ENCODE results near the gene ZBTB11.
A peak's percentile ranks its signal among the peaks of the same experiment; 100 is the strongest.
"Not testable (repeated sequence)": the region's sequence is repeated elsewhere in the genome, so short reads cannot be mapped to it uniquely, and the experiment has no call there.

ZBTB11 gene

DNA sequence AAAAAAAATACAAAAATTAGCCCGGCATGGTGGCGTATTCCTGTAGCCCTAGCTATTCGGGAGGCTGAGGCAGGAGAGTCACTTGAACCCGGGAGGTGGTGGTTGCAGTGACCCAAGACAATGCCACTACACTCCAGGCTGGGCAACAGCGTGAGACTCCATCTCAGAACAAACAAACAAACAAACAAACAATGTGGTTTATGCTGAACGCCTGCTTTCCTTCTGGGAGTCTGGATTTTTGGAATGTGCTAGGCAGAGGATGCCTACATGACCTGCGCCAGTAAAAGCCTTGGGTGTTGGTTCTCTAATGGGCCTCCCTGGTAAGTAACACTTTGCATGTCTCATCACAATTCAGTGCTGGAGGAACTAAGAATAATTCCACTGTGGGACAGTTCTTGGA, 59.5 kb downstream of the ZBTB11 start:
- Mint-ChIP-seq H3K27ac (no peak overlapping the region), H3K4me1 (no peaks in the 10 kb centered on the region), H3K27me3 (ENCODE audit: low read depth) (no peaks in the 10 kb centered on the region), H3K36me3 (ENCODE audit: low read depth) (no peaks in the 10 kb centered on the region), H3K9me3 (no peaks in the 10 kb centered on the region), H3K4me3 (no peak overlapping the region)
- TF ChIP-seq CTCF (IDR thresholded peaks at IDR 0.05; ENCODE audit: unreplicated experiment in 3 of 3) = no peak

GRCh38 chr3:101615525-101615924, 61.4 kb downstream of the ZBTB11 start:
- Mint-ChIP-seq H3K4me1 (no peaks in the 10 kb centered on the region), H3K27ac (no peak overlapping the region), H3K9me3 (no peaks in the 10 kb centered on the region), H3K27me3 (ENCODE audit: low read depth) (no peaks in the 10 kb centered on the region), H3K4me3 (no peak overlapping the region), H3K36me3 (ENCODE audit: low read depth) (no peaks in the 10 kb centered on the region)
- TF ChIP-seq CTCF (IDR thresholded peaks at IDR 0.05; ENCODE audit: unreplicated experiment in 3 of 3) = no peak

GRCh38 chr3:101613014-101613413, 63.9 kb downstream of the ZBTB11 start:
- peak overlapping the region in 1 of 3 experiments; percentile 49 for H3K27ac Mint-ChIP-seq
- not testable (repeated sequence) for H3K36me3 Mint-ChIP-seq (ENCODE audit: low read depth); H3K4me1 Mint-ChIP-seq; H3K27me3 Mint-ChIP-seq (ENCODE audit: low read depth); H3K9me3 Mint-ChIP-seq; H3K4me3 Mint-ChIP-seq

DNA sequence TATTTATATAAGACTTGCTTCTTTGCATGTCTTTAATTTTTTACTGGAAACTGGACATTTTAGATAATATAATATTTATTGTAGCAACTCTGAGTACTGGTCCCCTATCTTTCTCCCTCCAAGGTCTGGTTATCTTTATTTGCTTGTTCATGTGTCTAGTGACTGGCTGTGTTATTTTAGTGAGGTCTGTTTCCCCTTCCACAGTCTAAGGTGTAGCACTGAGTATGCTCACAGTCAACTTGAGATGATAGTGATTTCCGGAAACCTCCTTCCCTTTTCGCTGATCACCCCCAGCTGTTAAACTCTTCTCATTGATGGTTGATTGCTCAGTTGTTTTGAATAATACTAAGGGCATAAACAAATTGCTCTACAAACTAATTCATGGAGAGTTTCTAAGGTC, 65.9 kb downstream of the ZBTB11 start:
- no peaks in the 10 kb centered on the region for H3K27me3 Mint-ChIP-seq (ENCODE audit: low read depth)
- H3K27ac Mint-ChIP-seq = no peak overlapping the region
- H3K9me3 Mint-ChIP-seq = no peaks in the 10 kb centered on the region
- no peak for TF ChIP-seq CTCF (IDR thresholded peaks at IDR 0.05; ENCODE audit: unreplicated experiment in 3 of 3)
- H3K4me1 Mint-ChIP-seq = no peaks in the 10 kb centered on the region
- no peaks in the 10 kb centered on the region for H3K36me3 Mint-ChIP-seq (ENCODE audit: low read depth)
- no peak overlapping the region for H3K4me3 Mint-ChIP-seq

DNA sequence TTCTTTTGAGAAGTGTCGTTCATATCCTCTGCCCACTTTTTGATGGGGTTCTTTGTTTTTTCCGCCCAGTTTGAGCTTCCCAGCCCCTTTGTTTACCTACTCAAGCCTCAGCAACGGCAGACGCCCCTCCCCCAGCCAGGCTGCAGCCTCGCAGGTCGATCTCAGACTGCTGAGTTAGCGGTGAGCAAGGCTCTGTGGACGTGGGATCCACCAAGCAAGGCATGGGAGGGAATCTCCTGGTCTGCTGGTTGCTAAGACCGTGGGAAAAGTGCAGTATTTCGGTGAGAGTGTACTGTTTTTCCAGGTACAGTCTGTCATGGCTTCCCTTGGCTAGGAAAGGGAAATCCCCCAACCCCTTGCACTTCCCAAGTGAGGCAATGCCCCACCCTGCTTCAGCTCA, 71.5 kb downstream of the ZBTB11 start:
- H3K27ac Mint-ChIP-seq; H3K4me3 Mint-ChIP-seq; H3K9me3 Mint-ChIP-seq; H3K27me3 Mint-ChIP-seq (ENCODE audit: low read depth); H3K4me1 Mint-ChIP-seq: not testable (repeated sequence)
- H3K36me3 Mint-ChIP-seq (ENCODE audit: low read depth) = peaks cover 12% of the 10 kb centered on the region

DNA sequence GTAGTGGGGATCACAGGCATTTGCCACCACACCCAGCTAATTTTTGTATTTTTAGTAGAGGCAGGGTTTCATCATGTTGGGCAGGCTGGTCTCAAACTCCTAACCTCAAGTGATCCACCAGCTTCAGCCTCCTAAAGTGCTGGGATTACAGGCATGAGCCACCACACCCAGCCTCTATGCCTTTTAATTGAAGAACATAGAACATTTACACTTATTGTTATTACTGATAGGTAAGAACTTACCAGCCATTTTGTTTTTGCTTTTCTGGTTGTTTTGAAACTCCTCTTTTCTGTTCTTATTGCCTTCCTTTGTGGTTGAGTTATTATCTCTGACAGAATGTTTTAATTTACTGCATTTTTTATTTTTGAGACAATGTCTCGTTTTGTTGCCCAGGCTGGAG, 73.7 kb downstream of the ZBTB11 start:
- H3K4me3 Mint-ChIP-seq = no peak overlapping the region
- H3K27ac Mint-ChIP-seq = no peak overlapping the region
- TF ChIP-seq CTCF (IDR thresholded peaks at IDR 0.05; ENCODE audit: unreplicated experiment in 3 of 3) = no peak
- no peaks in the 10 kb centered on the region for H3K27me3 Mint-ChIP-seq (ENCODE audit: low read depth)
- peaks cover 5% of the 10 kb centered on the region for H3K9me3 Mint-ChIP-seq
- H3K36me3 Mint-ChIP-seq (ENCODE audit: low read depth) = peaks cover 15% of the 10 kb centered on the region
- no peaks in the 10 kb centered on the region for H3K4me1 Mint-ChIP-seq

DNA sequence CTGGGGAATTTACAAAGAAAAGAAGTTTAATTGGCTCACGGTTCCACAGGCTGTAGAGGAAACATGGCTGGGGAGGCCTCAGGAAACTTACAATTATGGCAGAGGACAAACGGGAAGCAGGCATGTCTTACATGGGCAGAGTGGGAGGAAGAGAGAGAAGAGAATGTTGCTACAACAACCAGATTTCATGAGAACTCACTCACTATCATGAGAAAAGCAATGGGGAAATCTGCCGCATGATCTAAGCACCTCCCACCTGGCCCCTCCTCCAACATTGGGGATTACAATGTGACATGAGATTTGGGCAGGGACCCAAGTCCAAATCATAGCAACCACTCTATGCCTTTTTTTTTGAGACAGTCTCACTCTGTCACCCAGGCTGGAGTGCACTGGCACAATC, 74.2 kb downstream of the ZBTB11 start:
- H3K4me3 Mint-ChIP-seq = no peak overlapping the region
- TF ChIP-seq CTCF (IDR thresholded peaks at IDR 0.05; ENCODE audit: unreplicated experiment in 3 of 3) = no peak
- H3K4me1 Mint-ChIP-seq = no peaks in the 10 kb centered on the region
- no peaks in the 10 kb centered on the region for H3K27me3 Mint-ChIP-seq (ENCODE audit: low read depth)
- no peak overlapping the region for H3K27ac Mint-ChIP-seq
- peaks cover 5% of the 10 kb centered on the region for H3K9me3 Mint-ChIP-seq
- H3K36me3 Mint-ChIP-seq (ENCODE audit: low read depth) = peaks cover 15% of the 10 kb centered on the region

Measured in nephron (organoid).